ENCODE measurements around the gene LPCAT1. TPM values are rescaled to one million over a fixed set of nuclear protein-coding genes. Genes with fewer than 3 reads are reported as not detected.
A peak's percentile ranks its signal among the peaks of the same experiment; 100 is the strongest.

The LPCAT1 gene
- total and polyA plus RNA-seq, 2 of the 4 experiments (the other 2 are of a cell fraction), result 17.7 to 33.6 TPM

DNA sequence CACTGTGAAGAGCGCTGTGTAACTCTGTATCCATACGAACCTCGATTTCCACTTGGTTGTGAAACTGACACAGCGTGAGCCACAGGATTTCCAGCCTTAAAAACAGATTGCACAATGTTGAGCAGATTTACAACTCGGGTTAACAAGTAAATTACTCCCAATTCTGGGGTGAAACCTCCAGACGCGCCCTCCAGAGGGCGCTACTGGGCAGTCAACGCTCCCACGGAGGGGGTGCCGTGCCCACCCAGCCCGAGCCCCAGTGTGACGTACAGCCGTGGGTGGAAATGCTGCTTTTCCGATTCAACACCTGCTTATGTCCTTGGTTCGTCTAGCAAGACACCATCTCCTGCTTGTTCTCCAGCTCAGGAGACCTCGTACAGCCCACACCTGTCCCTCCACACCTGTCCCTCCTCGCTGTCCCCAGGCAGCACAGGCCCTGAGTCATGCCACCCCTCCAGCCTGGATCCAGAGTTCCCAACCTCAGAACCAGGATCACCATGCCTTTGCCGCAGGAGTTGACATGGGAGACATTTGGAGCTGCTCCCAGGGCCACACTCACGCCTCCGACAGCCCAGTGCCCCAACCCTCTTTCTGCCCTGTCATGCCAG, 44.1 kb downstream of the LPCAT1 start:
- ChIA-PET CTCF (interaction anchor here (1.0 kb wide), 1 partner anchor 163 kb away, joined by 3 read pairs; no protein-coding TSS in a partner anchor), POLR2A (ENCODE audit: unreplicated experiment) (interaction anchor here (0.6 kb wide), 1 partner anchor 72 kb away, joined by 3 read pairs; no protein-coding TSS in a partner anchor)
- no peak overlapping the region for H2BK15ac ChIP-seq (ENCODE audit: low read depth, low read length)
- peaks cover 25% of the 10 kb centered on the region for H4K20me1 ChIP-seq (ENCODE audit: insufficient read depth, low read length)
- H3K4ac ChIP-seq (ENCODE audit: low read depth, low read length), result no peak overlapping the region
- H3K27me3 ChIP-seq (ENCODE audit: control insufficient read depth, insufficient read depth, low read length), result no peaks in the 10 kb centered on the region
- 85% methylated on average over 6 of the region's 21 CpGs; no CpG with 5 or more reads in 1 of the 2 experiments for WGBS, 2 experiments (ENCODE audit: extremely low coverage in 2 of 2, insufficient read length in 1 of 2)
- in situ Hi-C loops (cut with MboI; ENCODE audit: low sequenced_read_pairs), result loop anchor here (10.0 kb wide), 1 partner anchor 165 kb away; no protein-coding TSS in a partner anchor
- dilution Hi-C loops (cut with HindIII; ENCODE audit: low sequenced_read_pairs, unreplicated experiment), result no loop called here
- peaks cover 0 to 3% of the 10 kb centered on the region in 2 experiments; a peak in 1 of 4 replicates for H3K79me1 ChIP-seq (ENCODE audit: low read depth in 1 of 2, low read length in 2 of 2)
- no peak overlapping the region for H2BK20ac ChIP-seq (ENCODE audit: low read depth, low read length)
- peaks cover 3% of the 10 kb centered on the region; the same call in 1 of the 2 replicates for H3K9me1 ChIP-seq (ENCODE audit: insufficient read depth, low read length)
- no peak overlapping the region for H2BK5ac ChIP-seq (ENCODE audit: low read depth, low read length, poor library complexity, severe bottlenecking)
- peaks cover 60% of the 10 kb centered on the region for H3K36me3 ChIP-seq (ENCODE audit: control insufficient read depth, insufficient read depth, low read length)
- H2AK5ac ChIP-seq (ENCODE audit: low read depth, low read length), result no peak overlapping the region
- ATAC-seq (ENCODE audit: low read depth), result peak; percentile 55; the same call in 1 of the 2 replicates
- peak overlapping the region; percentile 10 for H2AK9ac ChIP-seq (replicated peaks; ENCODE audit: low read depth, low read length, poor library complexity)
- H3K9me3 ChIP-seq (ENCODE audit: control insufficient read depth, insufficient read depth, low read length), result no peaks in the 10 kb centered on the region
- no peak overlapping the region for H3K9ac ChIP-seq (ENCODE audit: low read depth, low read length)
- no peak overlapping the region for H3K4me3 ChIP-seq (ENCODE audit: insufficient read depth, low read depth, low read length)
- no peak overlapping the region for H3K23ac ChIP-seq (ENCODE audit: low read depth, low read length)
- H3K56ac ChIP-seq (ENCODE audit: extremely low read depth, insufficient read depth, low read length), result no peak overlapping the region
- intact Hi-C loops (cut with micrococcal nuclease), result loop anchor here (2.0 to 5.0 kb wide), 2 partner anchors 43 to 165 kb away; partner anchors contain the start of gene LPCAT1
- no peak overlapping the region for H3K27ac ChIP-seq (ENCODE audit: insufficient read depth, low read length)
- H3K4me2 ChIP-seq (ENCODE audit: low read depth, low read length), result no peak overlapping the region
- peak; percentile 36 for DNase-seq
- H3K14ac ChIP-seq (replicated peaks; ENCODE audit: low read depth, low read length), result no peak overlapping the region
- no peak overlapping the region for H4K5ac ChIP-seq (ENCODE audit: low read depth, low read length)
- BruUV-seq (replicated peaks), result no TSS peak
- H4K91ac ChIP-seq (ENCODE audit: insufficient read depth, low read depth, low read length), result no peak overlapping the region
- no peak overlapping the region for H2AFZ ChIP-seq (replicated peaks; ENCODE audit: low read length, poor library complexity)
- H3K4me1 ChIP-seq (ENCODE audit: control insufficient read depth, insufficient read depth, low read length), result no peaks in the 10 kb centered on the region
- H2BK120ac ChIP-seq (ENCODE audit: low read depth, low read length), result no peak overlapping the region
- no peak overlapping the region for H4K8ac ChIP-seq (ENCODE audit: low read depth in 2 of 2, low read length in 2 of 2)
- H3K18ac ChIP-seq (ENCODE audit: low read depth, low read length), result no peak overlapping the region
- no peak for TF ChIP-seq MXI1 (IDR thresholded peaks at IDR 0.05; ENCODE audit: borderline replicate concordance, low read depth, low read length)
- no peak for TF ChIP-seq CHD1 (IDR thresholded peaks at IDR 0.05; ENCODE audit: low read depth, low read length)
- peak; percentile 94 for TF ChIP-seq CEBPB (IDR thresholded peaks at IDR 0.05; ENCODE audit: low read depth, low read length)
- no peak for TF ChIP-seq MAZ (IDR thresholded peaks at IDR 0.05; ENCODE audit: borderline replicate concordance, low read depth, low read length)
- TF ChIP-seq POLR2A (IDR thresholded peaks at IDR 0.05; ENCODE audit: low read depth, low read length), result no peak
- no peak for TF ChIP-seq RCOR1 (IDR thresholded peaks at IDR 0.05; ENCODE audit: insufficient replicate concordance, low read length)
- TF ChIP-seq NFE2L2 (IDR thresholded peaks at IDR 0.05; ENCODE audit: low read depth, low read length), result no peak
- no peak for TF ChIP-seq BHLHE40 (IDR thresholded peaks at IDR 0.05; ENCODE audit: low read depth, low read length)
- TF ChIP-seq, protein P1, sequence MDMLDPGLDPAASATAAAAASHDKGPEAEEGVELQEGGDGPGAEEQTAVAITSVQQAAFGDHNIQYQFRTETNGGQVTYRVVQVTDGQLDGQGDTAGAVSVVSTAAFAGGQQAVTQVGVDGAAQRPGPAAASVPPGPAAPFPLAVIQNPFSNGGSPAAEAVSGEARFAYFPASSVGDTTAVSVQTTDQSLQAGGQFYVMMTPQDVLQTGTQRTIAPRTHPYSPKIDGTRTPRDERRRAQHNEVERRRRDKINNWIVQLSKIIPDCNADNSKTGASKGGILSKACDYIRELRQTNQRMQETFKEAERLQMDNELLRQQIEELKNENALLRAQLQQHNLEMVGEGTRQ (IDR thresholded peaks at IDR 0.05; ENCODE audit: low read depth, low read length), result no peak
- no peak for TF ChIP-seq MAFK (IDR thresholded peaks at IDR 0.05; ENCODE audit: low read depth, low read length)
- TF ChIP-seq RAD21 (IDR thresholded peaks at IDR 0.05; ENCODE audit: low read length), result peak; percentile 62
- TF ChIP-seq SMC3 (IDR thresholded peaks at IDR 0.05; ENCODE audit: low read depth, low read length), result peak; percentile 75
- TF ChIP-seq, protein P2, sequence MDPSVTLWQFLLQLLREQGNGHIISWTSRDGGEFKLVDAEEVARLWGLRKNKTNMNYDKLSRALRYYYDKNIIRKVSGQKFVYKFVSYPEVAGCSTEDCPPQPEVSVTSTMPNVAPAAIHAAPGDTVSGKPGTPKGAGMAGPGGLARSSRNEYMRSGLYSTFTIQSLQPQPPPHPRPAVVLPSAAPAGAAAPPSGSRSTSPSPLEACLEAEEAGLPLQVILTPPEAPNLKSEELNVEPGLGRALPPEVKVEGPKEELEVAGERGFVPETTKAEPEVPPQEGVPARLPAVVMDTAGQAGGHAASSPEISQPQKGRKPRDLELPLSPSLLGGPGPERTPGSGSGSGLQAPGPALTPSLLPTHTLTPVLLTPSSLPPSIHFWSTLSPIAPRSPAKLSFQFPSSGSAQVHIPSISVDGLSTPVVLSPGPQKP (IDR thresholded peaks at IDR 0.05; ENCODE audit: borderline replicate concordance, low read depth, low read length), result no peak
- TF ChIP-seq FOS (IDR thresholded peaks at IDR 0.05; ENCODE audit: low read depth, low read length), result no peak
- TF ChIP-seq, protein P3, sequence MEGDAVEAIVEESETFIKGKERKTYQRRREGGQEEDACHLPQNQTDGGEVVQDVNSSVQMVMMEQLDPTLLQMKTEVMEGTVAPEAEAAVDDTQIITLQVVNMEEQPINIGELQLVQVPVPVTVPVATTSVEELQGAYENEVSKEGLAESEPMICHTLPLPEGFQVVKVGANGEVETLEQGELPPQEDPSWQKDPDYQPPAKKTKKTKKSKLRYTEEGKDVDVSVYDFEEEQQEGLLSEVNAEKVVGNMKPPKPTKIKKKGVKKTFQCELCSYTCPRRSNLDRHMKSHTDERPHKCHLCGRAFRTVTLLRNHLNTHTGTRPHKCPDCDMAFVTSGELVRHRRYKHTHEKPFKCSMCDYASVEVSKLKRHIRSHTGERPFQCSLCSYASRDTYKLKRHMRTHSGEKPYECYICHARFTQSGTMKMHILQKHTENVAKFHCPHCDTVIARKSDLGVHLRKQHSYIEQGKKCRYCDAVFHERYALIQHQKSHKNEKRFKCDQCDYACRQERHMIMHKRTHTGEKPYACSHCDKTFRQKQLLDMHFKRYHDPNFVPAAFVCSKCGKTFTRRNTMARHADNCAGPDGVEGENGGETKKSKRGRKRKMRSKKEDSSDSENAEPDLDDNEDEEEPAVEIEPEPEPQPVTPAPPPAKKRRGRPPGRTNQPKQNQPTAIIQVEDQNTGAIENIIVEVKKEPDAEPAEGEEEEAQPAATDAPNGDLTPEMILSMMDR (conservative IDR thresholded peaks at IDR 0.05; ENCODE audit: low read depth, low read length), result peak; percentile 64

Data from IMR-90 (cell line).